Thyroid gland (tissue), 4 donors: ENCODE results near the gene C22orf31.

ENCODE experiments used
- CTCF ChIP-seq, 6 experiments: fragments of 200-600 bp in 3 of 6; fragments of 450-650 bp in 3 of 6; sonication (generic) in 3 of 6; IDR thresholded peaks; one replicate each; pipeline ENCODE4 v1.5.1; 2016 to 2019; ENCODE audit warnings: antibody characterized with exemption in 6 of 6, mild to moderate bottlenecking in 2 of 6, inconsistent platforms in 1 of 6, moderate library complexity in 1 of 6
- POLR2A ChIP-seq, 2 donors: fragments of 450-650 bp; IDR thresholded peaks; one replicate each; pipeline ENCODE4 v1.6.1; 2017; ENCODE audit warnings: antibody characterized with exemption in 2 of 2, mild to moderate bottlenecking in 2 of 2, moderate library complexity in 1 of 2

- no peak for TF ChIP-seq CTCF (IDR thresholded peaks at IDR 0.05)
- TF ChIP-seq POLR2A (IDR thresholded peaks at IDR 0.05) = no peak
Measured at GRCh38 chr22:29060251-29060869, 1.3 kb downstream of the C22orf31 start.
